HUDEP-2 (cell line): ENCODE measurements around the gene TMEM87A.
A peak's percentile ranks its signal among the peaks of the same experiment; 100 is the strongest.
"Not testable (repeated sequence)": the region's sequence is repeated elsewhere in the genome, so short reads cannot be mapped to it uniquely, and the experiment has no call there.

Source experiments
- DNase-seq, 76 experiments: peaks; one replicate each; lab custom pipeline; 2025; ENCODE audit not compliant: unreplicated experiment in 76 of 76; lab: John Stamatoyannopoulos, UW

TMEM87A gene

GRCh38 chr15:42272939-42273899, at the start of gene TMEM87A, which contains the start of gene GANC:
Gene TMEM87A, minus strand, starts transcription at chr15:42273433. Its CDS starts 35 bp downstream, at chr15:42273398.
Gene GANC, plus strand, starts transcription at chr15:42273201. Its CDS starts 1,281 bp downstream, at chr15:42274482.
- peak; percentile 54 to 98 (median 93) for DNase-seq

- no peak for DNase-seq
Observed at GRCh38 chr15:42319206-42319605, 46.0 kb upstream of the TMEM87A start.

DNA sequence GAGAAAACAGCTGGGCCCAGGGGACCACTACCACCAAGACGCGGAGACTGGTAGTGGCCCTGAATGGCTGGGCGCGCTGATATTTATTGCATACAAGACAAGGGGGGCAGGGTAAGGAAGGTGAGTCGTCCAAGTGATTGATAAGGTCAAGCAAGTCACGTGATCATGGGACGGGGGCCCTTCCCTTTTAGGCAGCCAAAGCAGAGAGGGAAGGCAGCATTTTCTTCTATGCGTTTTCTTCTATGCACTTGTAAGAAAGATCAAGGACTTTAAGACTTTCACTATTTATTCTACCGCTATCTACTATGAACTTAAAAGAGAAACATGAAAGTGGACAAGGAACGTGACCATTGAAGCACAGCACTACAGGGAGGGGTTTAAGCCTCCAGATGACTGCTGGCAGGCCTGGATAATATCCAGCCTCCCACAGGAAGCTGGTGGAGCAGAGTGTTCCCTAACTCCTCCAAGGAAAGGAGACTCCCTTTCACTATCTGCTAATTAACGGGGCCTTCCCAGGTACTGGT, 43.1 kb upstream of the TMEM87A start:
- not testable (repeated sequence) for DNase-seq

DNA sequence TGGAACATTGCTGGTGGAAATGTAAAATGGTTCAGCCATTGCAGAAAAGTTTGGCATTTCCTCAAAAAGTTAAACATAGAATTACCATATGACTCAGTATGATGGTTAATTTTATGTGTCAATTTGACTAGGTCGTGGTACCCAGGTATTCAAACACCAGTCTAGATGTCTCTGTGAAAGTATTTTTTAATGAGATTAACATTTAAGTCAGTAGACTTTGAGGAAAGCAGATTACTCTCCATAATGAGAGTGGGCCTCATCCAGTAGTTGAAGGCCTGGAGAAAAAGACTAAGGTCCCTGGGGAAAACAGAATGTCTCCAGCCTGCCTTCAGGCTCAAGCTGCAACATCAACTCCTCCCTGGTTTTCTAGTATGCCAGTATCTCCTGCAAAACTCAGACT, 42.3 kb upstream of the TMEM87A start:
- no peak for DNase-seq

DNA sequence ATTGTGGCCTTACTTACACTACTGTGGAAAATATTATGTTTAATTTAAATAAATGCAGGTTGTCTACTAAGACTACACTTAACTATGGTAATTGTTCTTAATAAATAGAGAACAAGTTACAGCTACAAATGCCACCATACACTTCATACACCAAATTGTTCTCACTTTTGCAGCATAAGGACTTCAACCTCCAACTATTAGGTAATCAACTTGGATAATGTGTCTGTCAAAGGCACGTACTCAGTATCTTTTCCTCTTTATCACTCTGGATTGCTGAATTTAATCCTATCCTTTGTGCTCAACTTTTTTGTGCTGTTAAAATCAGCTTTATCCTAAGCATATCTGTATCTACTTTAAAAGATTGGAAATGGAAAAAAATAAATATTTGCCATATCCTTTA, 41.6 kb upstream of the TMEM87A start:
- no peak for DNase-seq

DNA sequence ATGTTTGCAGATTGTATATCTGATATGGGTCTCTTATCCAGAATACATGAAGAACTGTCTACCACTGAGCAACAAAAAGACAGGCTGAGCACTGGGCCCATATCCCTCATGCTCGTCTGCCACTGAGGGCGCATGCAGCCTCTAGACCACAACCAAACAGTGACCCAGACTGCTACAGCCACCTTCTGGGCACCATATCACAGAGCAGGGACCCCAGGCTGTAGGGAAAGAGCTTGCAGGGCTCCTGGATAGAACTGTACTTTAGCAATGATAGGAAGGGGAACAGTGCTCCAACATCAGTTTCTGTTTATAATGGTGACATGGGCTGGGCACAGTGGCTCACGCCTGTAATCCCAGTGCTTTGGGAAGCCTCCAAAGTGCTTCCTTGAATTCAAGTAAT, 40.2 kb upstream of the TMEM87A start:
- no peak for DNase-seq

- no peak for DNase-seq
Observed at GRCh38 chr15:42306681-42307080, 33.4 kb upstream of the TMEM87A start.

- DNase-seq = not testable (repeated sequence)
Observed at GRCh38 chr15:42301004-42301403, 27.8 kb upstream of the TMEM87A start.

DNA sequence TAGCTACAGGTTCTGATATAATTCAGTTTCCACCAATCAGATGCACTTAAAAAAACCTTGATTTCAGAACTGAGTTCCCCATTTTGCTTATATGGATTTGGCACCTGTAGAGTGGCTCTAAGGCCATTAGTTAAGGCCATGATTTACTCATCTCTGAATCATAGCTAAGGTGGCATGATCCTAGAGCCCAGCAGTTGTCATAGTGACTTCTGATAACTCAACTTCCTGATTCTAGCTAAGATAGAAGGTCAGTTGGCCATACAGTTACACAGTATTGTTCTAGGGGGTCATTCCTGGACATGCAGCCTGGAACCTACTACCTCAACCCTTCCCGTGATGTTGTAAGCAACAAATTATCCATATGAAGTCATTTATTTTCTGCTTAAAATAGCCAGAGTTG, 15.9 kb upstream of the TMEM87A start:
- no peak for DNase-seq

DNA sequence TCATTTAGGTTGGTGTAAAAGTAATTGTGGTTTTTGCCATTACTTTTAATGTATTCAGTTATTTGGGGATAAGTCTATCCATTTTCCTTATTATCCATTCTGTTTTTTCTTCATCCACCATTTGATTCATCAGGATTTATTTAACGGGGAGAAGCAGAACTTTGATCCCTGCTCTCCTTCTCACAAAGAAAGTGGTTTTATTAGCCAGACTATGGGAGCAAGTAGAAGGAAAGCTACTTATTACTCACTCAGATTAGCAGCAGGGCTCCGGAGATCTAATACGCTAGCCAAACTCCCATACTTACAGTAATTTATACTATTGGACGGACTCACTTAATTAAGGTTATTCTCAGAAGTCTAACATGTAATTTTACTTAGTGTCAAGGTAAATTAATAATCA, 14.7 kb upstream of the TMEM87A start:
- no peak for DNase-seq

DNA sequence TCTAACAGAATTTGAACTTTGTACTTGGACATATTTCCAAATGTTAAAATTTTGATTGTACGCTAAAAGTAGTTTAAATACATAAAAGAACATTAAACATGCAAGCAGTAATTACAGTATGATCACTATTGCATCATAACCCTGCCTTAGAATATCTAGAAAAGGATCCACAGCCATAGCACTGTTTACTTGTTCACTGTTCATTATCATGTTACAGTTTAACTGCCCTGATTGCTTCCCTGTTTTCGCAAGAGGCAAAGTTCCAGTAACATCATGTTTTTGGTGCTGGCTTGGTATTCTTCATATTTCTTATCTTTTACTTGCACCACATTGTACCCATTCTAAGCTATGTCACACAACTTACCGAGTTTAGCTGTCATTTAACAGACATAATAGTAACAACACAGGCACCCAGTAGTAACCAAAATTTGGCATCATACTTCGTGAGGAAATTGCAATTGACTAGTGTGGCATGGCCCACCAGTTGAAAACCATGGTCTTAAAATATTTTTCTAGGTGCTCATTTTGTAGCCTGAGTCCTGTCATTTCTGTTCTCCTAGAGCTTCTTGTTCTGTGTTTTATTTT, 13.3 kb upstream of the TMEM87A start:
- DNase-seq = peak in 1 of 76 experiments; percentile 34

GRCh38 chr15:42285034-42285433, 11.8 kb upstream of the TMEM87A start:
- no peak for DNase-seq

GRCh38 chr15:42284551-42284950, 11.3 kb upstream of the TMEM87A start:
- DNase-seq = no peak

GRCh38 chr15:42283671-42284070, 10.4 kb upstream of the TMEM87A start:
- DNase-seq = no peak

DNA sequence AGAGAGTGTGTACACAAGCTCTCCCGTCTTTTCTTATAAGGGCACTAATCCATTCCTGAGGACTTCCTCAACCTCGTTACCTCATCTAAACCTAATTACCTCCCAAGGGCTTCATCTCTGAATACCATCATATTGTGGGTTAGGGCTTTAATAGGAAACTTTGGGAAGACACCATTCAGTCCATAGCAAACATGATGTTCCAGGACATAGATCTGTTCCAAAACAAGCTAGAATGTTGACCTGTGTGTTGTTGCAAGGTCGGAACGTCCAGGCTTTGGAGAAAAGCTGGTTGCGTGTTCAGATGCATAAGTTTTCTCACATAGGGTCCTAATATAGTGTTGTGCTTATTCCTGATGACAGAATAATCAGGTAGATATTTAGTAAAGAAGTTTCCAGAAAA, 9.7 kb upstream of the TMEM87A start:
- no peak for DNase-seq

DNA sequence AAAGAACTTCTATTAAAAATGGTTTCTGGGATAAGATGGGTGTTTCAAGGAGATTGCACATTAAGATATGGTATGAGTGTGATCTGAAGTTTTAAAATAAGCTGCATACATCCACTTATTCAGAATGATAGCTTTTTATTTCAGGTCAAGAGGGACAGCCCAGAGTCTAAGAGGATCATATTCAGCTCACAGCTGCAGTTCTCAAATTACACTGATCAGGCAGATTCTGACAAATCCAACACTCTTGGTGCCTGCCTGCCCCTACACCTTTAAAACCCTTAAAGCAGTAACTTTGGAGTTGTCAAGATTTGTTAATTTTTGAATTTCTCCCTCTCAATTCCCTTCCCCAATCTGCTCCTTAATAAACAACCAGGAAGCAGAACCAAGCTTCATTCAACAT, 9.1 kb upstream of the TMEM87A start:
- DNase-seq = no peak

GRCh38 chr15:42279234-42279723, 6.0 kb upstream of the TMEM87A start:
- peak in 4 of 76 experiments; percentile 2 to 6 (median 4) for DNase-seq

DNA sequence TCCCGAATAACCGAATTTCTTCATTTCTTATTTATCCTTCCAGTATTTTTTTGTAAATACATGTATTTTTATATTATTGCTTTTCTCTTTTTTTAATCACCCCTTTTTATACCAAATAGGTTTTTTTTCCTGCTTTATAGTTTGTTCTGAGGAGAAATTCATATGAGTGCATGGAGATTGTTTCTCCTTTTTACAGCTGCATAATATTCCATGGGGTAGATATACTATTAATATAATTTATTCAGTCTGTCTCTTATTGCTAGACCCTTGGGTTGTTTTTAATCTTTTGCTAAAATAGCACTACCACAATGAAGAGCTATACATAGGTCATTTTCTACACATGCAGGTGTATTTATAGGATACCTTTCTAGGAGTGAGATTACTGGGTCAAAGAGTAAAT, 3.5 kb upstream of the TMEM87A start:
- DNase-seq = no peak

GRCh38 chr15:42275780-42276391, 2.7 kb upstream of the TMEM87A start:
- no peak for DNase-seq

DNA sequence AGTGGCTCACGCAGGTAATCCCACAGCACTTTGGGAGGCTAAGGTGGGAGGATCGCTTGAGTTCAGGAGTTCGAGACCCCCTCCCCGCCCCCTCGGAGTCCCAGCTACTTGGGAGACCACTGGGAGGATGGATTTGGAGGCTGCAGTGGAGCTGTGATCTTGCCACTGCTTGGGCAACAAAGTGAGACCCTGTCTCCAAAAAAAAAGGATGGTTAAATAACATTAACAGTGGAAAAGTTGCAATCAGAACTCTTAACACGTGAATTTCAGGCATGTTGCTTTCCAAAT, 1.4 kb upstream of the TMEM87A start:
- peak in 3 of 76 experiments; percentile 8 for DNase-seq
